ENCODE data around the gene LANCL2.

Gene LANCL2

DNA sequence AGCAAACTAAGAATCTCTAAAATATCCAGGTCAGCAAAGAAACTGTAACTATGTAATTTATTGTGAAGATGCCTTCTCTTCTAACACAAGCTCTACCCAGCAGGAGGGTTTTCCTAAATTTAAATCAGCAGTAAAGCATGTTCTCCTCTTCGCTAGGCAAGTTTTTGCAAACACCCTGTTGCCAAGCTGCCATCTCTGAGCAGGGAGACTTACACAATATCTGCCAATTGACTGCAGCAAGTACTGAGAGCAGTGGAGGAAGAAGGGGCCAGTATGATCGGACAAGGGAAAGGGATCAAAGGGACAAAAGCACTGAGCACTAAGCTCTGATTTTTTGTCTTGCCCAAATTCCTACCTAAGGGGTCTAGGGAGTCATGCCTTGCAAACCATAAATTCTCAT lies 16.0 kb upstream of the LANCL2 start:
- TF ChIP-seq, protein P1, sequence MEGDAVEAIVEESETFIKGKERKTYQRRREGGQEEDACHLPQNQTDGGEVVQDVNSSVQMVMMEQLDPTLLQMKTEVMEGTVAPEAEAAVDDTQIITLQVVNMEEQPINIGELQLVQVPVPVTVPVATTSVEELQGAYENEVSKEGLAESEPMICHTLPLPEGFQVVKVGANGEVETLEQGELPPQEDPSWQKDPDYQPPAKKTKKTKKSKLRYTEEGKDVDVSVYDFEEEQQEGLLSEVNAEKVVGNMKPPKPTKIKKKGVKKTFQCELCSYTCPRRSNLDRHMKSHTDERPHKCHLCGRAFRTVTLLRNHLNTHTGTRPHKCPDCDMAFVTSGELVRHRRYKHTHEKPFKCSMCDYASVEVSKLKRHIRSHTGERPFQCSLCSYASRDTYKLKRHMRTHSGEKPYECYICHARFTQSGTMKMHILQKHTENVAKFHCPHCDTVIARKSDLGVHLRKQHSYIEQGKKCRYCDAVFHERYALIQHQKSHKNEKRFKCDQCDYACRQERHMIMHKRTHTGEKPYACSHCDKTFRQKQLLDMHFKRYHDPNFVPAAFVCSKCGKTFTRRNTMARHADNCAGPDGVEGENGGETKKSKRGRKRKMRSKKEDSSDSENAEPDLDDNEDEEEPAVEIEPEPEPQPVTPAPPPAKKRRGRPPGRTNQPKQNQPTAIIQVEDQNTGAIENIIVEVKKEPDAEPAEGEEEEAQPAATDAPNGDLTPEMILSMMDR (IDR thresholded peaks at IDR 0.05): no peak

DNA sequence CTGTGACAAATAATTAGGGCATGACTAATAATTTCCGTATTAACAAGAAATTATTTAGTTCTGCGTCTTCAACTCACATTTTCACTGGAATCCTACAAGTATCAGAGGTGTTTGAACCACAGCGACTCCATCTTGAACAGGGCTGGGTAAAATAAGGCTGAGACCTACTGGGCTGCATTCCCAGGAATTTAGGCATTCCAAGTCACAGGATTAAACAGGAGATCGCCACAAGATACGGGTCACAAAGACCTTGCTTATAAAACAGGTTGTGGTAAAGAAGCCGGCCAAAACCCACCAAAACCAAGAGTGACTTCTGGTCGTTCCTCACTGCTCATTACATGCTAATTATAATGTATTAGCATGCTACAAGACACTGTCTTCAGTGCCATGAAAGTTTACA lies 14.9 kb upstream of the LANCL2 start:
- TF ChIP-seq, protein P1 (IDR thresholded peaks at IDR 0.05): no peak

DNA sequence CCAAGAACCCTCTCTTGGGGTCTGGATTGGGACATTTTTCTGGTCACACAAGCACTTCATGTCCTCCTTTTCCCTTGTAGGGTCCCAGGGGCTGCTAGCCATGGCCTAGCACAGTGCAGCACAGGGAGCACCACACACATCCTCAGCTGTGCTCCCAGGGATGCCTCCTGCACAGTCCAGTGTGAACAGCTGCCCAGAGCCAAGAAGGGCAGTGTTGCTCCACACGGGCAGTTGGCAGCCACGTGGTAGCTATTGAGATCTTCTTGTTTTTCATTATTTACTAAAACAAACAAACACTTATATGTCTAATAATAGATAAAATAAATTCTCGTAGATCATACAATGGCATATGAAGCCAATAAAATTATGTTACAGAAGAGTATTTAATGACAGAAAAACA lies 13.9 kb upstream of the LANCL2 start:
- TF ChIP-seq, protein P1 (IDR thresholded peaks at IDR 0.05): no peak

DNA sequence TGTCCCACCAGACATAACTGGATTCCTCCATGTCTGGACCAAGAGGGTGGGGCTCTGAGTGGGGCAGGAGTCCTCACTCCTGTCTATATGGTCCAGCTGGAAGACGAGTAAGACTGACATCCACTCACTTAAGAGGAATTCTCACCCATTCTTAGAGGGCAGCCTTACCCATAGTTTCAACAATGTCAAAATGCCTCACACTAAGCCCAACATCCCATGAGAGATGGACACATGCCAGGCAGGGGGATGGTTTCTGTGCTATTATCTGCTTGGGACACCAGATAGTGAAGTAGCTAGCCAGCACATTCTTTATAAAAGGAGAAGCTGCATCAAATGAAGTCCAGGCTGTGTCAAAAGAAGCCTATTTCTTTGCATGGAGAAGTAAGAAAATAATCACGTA lies 4.7 kb upstream of the LANCL2 start:
- TF ChIP-seq, protein P1 (IDR thresholded peaks at IDR 0.05): no peak

DNA sequence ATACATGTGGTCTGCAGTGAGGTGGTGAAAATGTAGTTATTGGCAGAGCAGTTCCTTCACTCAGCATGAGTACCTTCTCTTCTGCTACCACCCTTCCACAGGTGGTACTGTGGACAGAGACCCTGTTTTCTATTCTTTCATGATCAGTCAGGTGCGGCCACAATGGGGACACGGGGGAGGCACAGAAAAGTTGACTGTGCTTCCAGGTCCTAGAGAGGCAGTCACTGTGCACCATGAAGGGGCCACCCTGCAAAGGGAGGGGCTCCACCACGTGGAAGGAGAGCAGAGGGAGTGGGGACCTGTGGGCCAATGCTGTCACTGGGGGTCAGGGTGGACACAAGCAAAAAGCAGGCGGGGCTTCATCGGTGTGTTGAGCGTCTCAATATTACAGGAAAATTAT lies 3.6 kb upstream of the LANCL2 start:
- TF ChIP-seq, protein P1 (IDR thresholded peaks at IDR 0.05): no peak

DNA sequence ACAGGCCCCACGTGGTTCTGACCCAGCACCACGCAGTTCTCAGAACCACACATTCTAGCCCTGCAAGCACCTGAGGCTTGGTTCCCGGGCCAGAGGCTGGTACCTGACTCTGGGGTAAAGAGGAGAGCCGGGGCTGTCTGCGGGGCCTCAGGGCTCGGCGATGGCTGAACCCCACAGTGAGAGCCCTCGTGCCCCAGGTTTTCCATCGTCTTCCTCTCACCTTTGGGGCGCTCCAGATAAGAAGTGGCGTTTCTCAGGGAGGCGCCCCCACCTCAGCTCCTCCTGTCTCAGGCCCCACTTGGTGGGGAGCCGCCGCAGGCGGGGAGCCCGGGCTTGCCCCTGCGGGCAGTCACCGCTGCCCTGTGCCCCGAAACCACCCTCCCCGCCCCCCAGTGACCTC lies 2.2 kb upstream of the LANCL2 start:
- TF ChIP-seq, protein P1 (IDR thresholded peaks at IDR 0.05): no peak

DNA sequence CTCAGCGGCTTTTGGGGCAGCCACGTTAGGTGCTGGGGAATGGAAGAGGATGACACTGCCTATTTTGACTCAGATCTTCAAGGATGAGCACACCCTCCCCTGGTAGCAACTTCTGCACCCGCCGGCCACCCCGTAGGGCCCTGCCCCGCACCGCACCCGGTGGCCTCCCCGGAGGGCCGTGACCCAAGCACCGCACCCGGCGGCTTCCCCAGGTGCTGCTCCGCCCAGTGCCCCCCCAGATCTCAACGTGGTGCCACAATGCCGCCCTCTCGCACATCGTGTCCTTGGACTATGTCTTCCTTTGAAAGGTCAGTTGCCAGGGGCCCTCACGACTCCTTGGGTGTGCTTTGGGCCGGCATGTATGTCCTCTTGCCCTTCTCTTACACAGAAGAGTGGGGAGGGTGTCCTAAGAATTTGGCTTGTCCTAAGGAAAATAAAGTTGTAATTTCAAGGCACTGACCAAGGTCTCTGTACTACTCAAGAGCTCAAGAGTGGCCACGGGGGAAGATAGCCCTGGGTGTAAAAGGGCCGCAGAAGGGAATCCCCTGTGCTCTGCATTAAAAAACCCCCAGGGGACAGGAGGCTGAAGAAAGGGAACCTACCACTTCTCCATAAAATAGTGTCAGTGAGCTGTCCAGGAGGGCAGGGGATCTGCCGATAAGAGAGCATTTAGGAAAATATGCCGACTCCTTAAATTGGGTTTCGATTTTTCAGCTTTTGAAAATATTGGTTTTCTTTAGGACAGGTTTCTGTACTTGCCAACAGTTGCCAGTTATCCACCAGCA lies 1.6 kb upstream of the LANCL2 start:
- TF ChIP-seq, protein P1 (IDR thresholded peaks at IDR 0.05): no peak

All from LNCAP (cell line).